ENCODE results near the gene LRFN5.

The LRFN5 gene

DNA sequence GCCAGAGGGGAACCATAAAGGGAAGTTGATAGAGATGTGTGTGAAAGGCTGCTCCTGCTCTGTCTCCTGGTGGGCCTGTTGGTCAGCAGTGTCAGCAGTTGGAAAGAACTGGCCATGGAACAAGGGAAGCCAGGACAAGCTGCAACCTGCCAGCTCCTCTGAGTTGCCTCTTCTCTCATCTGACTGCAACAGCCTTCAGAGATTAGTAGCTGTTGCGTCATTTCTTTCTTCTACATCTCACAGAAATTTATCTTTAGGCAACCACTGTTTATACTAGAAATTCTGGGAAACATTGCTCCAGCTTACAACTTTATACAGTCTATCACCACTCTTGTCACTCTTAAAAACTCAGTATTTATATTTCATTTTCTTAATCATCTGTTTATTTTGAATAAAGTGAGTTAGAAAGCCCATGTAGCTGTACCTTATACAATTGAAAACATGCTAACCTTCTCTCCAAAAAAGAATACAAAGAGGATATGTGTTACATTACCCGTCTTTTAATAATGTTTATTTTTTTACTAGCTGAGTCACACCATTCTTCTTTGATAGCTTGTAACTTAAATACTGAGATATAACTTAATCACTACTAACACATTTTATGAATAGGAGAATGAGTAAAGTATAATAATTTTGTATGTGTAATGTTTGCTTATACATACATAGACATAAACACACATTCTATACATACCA, 224.2 kb downstream of the LRFN5 start:
- no peak overlapping the region for H3K4me3 ChIP-seq (ENCODE audit: control insufficient read depth, low read depth, low read length)
- no peak for TF ChIP-seq CTCF (IDR thresholded peaks at IDR 0.05; ENCODE audit: control insufficient read depth, insufficient read depth, low read depth, low read length, missing control alignments)
- peak; percentile 10 for DNase-seq (ENCODE audit: low read depth)

DNA sequence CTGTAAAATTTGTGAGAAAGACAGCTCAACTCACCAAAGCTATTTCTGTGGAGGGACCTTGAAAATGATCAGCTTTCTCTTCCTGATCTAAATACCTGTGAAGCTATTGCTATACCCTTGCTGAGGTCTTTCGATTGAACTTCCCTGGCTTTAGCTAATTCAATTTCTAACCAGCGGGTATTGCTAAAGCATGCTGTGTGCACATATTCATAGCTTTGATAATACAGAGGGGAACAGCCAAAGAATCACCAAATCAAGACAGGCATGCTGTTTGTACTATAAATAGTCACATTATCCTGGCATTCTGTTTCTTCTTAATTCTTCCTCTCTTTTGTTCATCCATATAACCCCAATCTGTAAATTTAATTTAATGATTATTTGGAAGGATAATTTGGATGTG, 233.0 kb downstream of the LRFN5 start:
- DNase-seq (ENCODE audit: low read depth): no peak
- TF ChIP-seq CTCF (IDR thresholded peaks at IDR 0.05; ENCODE audit: control insufficient read depth, insufficient read depth, low read depth, low read length, missing control alignments): no peak
- H3K4me3 ChIP-seq (ENCODE audit: control insufficient read depth, low read depth, low read length): no peak overlapping the region

DNA sequence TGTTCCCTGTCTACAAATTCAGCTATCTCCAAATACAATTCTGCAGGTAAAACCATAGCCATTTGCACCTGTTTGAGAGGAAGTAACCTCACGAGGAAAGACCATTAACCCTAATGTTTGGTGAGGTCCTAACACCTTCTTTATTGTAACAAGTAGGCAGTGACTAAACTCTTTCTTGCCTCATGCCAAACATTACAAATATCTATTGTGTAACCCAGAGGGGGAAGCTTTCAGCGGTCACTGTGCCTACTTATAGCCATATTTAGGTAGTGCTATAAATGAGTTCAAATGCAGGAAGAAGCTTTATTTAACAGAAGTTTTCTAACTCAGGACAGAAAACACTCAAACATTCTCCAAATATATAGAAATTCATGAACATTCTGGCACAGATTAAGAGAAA, 252.7 kb downstream of the LRFN5 start:
- no peak for DNase-seq (ENCODE audit: low read depth)
- H3K4me3 ChIP-seq (ENCODE audit: control insufficient read depth, low read depth, low read length): no peak overlapping the region
- TF ChIP-seq CTCF (IDR thresholded peaks at IDR 0.05; ENCODE audit: control insufficient read depth, insufficient read depth, low read depth, low read length, missing control alignments): no peak

- H3K4me3 ChIP-seq (ENCODE audit: control insufficient read depth, low read depth, low read length): no peak overlapping the region
- no peak for TF ChIP-seq CTCF (IDR thresholded peaks at IDR 0.05; ENCODE audit: control insufficient read depth, insufficient read depth, low read depth, low read length, missing control alignments)
- no peak for DNase-seq (ENCODE audit: low read depth)
Measured at GRCh38 chr14:41860586-41860985, 253.9 kb downstream of the LRFN5 start.

- no peak for TF ChIP-seq CTCF (IDR thresholded peaks at IDR 0.05; ENCODE audit: control insufficient read depth, insufficient read depth, low read depth, low read length, missing control alignments)
- no peak for DNase-seq (ENCODE audit: low read depth)
- H3K4me3 ChIP-seq (ENCODE audit: control insufficient read depth, low read depth, low read length): no peak overlapping the region
Measured at GRCh38 chr14:41865894-41866293, 259.2 kb downstream of the LRFN5 start.

DNA sequence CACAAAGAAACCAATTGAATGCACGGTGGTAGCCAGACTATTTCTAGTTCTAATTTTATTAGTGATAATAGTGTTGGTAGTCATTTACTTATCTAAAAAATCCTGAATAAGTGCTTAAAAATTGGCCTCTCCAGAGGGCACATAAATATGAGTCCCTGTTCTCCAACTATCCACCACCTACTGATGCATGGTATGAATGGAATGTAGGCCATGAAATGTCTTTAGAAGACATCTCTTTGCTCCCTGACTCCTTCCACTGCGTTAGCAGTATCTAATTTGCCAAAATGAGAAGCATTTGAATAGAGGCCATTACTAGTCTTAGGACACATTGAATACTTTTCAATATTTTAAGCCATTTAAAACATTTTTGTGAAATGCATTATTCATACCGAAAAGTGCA, 261.7 kb downstream of the LRFN5 start:
- no peak for TF ChIP-seq CTCF (IDR thresholded peaks at IDR 0.05; ENCODE audit: control insufficient read depth, insufficient read depth, low read depth, low read length, missing control alignments)
- DNase-seq (ENCODE audit: low read depth): no peak
- no peak overlapping the region for H3K4me3 ChIP-seq (ENCODE audit: control insufficient read depth, low read depth, low read length)
